HepG2 (cell line): ENCODE data around the gene TMPO. TPM values are rescaled to one million over a fixed set of nuclear protein-coding genes. Genes with fewer than 3 reads are reported as not detected.

Source experiments
- AGO1 ChIP-seq: fragments of 200-400 bp; formaldehyde crosslinking; IDR thresholded peaks from 2 replicates; pipeline ENCODE4 v1.6.1; 2017; ENCODE audit warnings: mild to moderate bottlenecking, low read depth, low read length, moderate library complexity; ENCODE audit not compliant: poor library complexity, severe bottlenecking
- GABPB1 ChIP-seq: IDR thresholded peaks from 2 replicates; pipeline ENCODE4 v1.6.1; 2016; ENCODE audit warnings: mild to moderate bottlenecking, missing genetic modification reagents, moderate library complexity, missing compliant biosample characterization
- HNF4G ChIP-seq, 2 experiments: sonication (generic) in 1 of 2; formaldehyde crosslinking in 1 of 2; IDR thresholded peaks; 2 replicates each; pipeline versions ENCODE4 v1.4.0 to v1.6.1; 2011 to 2020; ENCODE audit warnings: borderline replicate concordance in 2 of 2, low read depth in 2 of 2, mild to moderate bottlenecking in 2 of 2, low read length in 1 of 2, missing genetic modification reagents in 1 of 2, moderate library complexity in 1 of 2
- MYNN ChIP-seq: sonication (generic); formaldehyde crosslinking; IDR thresholded peaks from 2 replicates; pipeline ENCODE4 v1.4.0; 2020; ENCODE audit warnings: mild to moderate bottlenecking, low read depth, missing genetic modification reagents
- ZNF33A ChIP-seq: sonication (generic); formaldehyde crosslinking; IDR thresholded peaks from 2 replicates; pipeline ENCODE4 v1.5.1; 2020; ENCODE audit warnings: missing genetic modification reagents, mild to moderate bottlenecking, moderate library complexity, borderline replicate concordance
- ZNF558 ChIP-seq: sonication (generic); formaldehyde crosslinking; IDR thresholded peaks from 2 replicates; pipeline ENCODE4 v1.9.0; 2022; ENCODE audit warnings: mild to moderate bottlenecking, missing genetic modification reagents, borderline replicate concordance
- ZNF879 ChIP-seq: sonication (generic); formaldehyde crosslinking; IDR thresholded peaks from 2 replicates; pipeline ENCODE4 v1.8.1; 2023; ENCODE audit warnings: missing genetic modification reagents
- polyA plus RNA-seq, 8 experiments: library from polyadenylated mRNA; depleted of rRNA in 3 of 8; stranded (reverse) in 7 of 8; unstranded in 1 of 8; fragments of >200 nt; fragmentation: Illumina TruSeq in 4 of 8; extraction: Trizol in 4 of 8; gene quantifications; 2 replicates each; pipeline versions ENCODE4 v1.2.1 to v1.2.3, GENCODE V29; 2011 to 2016; ENCODE audit warnings: low read depth in 4 of 8, missing spikeins in 1 of 8, mixed read lengths in 1 of 8; ENCODE audit not compliant: insufficient read depth in 1 of 8
- total RNA-seq, 5 experiments: library from RNA; depleted of rRNA; stranded (reverse); fragments of >200 nt; fragmentation: Illumina TruSeq; extraction: Trizol; gene quantifications; 2 replicates each; pipeline ENCODE4 v1.2.3, GENCODE V29; 2016; ENCODE audit warnings: low read depth in 1 of 5
- TF ChIP-seq, protein P1 (sequence below): sonication (generic); formaldehyde crosslinking; IDR thresholded peaks from 2 replicates; pipeline ENCODE4 v1.5.0; 2020; ENCODE audit warnings: mild to moderate bottlenecking, missing genetic modification reagents
- TF ChIP-seq, protein P2 (sequence below): sonication (generic); formaldehyde crosslinking; IDR thresholded peaks from 2 replicates; pipeline ENCODE4 v1.4.0; 2020; ENCODE audit warnings: missing genetic modification reagents, borderline replicate concordance
- TF ChIP-seq, protein P3 (sequence below): sonication (generic); formaldehyde crosslinking; IDR thresholded peaks from 2 replicates; pipeline ENCODE4 v1.5.1; 2020; ENCODE audit warnings: mild to moderate bottlenecking, missing genetic modification reagents, borderline replicate concordance
- TF ChIP-seq, protein P4 (sequence below): sonication (generic); formaldehyde crosslinking; IDR thresholded peaks from 2 replicates; pipeline ENCODE4 v1.4.0; 2020; ENCODE audit warnings: mild to moderate bottlenecking, missing genetic modification reagents
- TF ChIP-seq, protein P5 (sequence below): sonication (generic); formaldehyde crosslinking; IDR thresholded peaks from 2 replicates; pipeline ENCODE4 v1.8.0; 2022; ENCODE audit warnings: mild to moderate bottlenecking, missing genetic modification reagents, moderate library complexity

Gene TMPO
- total and polyA plus RNA-seq, 2 of the 13 experiments (the other 11 are each of a cell fraction or from before 2014, with no cell fraction given), result 24.2 to 167 TPM

DNA sequence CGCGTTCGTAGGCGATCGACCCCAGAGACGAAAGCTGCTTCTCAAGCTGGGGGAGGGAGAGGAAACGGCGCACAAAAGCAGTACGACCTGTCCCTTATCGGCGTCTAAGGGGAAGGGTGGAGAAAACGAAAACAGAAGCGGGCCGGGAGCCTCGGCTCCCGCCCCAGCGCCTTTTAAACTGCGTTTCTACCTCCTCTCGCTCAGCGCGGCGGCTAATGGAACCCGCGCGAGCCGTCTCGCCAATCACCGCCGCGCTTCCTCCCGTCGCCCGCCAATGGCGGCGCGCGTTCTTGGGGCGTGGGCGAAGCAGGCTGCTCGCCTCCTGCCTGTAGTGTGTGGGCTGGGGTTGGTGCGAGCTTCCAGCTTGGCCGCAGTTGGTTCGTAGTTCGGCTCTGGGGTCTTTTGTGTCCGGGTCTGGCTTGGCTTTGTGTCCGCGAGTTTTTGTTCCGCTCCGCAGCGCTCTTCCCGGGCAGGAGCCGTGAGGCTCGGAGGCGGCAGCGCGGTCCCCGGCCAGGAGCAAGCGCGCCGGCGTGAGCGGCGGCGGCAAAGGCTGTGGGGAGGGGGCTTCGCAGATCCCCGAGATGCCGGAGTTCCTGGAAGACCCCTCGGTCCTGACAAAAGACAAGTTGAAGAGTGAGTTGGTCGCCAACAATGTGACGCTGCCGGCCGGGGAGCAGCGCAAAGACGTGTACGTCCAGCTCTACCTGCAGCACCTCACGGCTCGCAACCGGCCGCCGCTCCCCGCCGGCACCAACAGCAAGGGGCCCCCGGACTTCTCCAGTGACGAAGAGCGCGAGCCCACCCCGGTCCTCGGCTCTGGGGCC lies at the start of gene TMPO (continued):
- TF ChIP-seq, protein P1, sequence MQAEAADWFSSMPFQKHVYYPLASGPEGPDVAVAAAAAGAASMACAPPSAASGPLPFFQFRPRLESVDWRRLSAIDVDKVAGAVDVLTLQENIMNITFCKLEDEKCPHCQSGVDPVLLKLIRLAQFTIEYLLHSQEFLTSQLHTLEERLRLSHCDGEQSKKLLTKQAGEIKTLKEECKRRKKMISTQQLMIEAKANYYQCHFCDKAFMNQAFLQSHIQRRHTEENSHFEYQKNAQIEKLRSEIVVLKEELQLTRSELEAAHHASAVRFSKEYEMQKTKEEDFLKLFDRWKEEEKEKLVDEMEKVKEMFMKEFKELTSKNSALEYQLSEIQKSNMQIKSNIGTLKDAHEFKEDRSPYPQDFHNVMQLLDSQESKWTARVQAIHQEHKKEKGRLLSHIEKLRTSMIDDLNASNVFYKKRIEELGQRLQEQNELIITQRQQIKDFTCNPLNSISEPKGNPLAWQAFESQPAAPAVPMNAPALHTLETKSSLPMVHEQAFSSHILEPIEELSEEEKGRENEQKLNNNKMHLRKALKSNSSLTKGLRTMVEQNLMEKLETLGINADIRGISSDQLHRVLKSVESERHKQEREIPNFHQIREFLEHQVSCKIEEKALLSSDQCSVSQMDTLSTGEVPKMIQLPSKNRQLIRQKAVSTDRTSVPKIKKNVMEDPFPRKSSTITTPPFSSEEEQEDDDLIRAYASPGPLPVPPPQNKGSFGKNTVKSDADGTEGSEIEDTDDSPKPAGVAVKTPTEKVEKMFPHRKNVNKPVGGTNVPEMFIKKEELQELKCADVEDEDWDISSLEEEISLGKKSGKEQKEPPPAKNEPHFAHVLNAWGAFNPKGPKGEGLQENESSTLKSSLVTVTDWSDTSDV (CRISPR knock-in tag), result 0 out of 2 replicates have a peak, but pooled peaks have one; percentile 53
- TF ChIP-seq, protein P2, sequence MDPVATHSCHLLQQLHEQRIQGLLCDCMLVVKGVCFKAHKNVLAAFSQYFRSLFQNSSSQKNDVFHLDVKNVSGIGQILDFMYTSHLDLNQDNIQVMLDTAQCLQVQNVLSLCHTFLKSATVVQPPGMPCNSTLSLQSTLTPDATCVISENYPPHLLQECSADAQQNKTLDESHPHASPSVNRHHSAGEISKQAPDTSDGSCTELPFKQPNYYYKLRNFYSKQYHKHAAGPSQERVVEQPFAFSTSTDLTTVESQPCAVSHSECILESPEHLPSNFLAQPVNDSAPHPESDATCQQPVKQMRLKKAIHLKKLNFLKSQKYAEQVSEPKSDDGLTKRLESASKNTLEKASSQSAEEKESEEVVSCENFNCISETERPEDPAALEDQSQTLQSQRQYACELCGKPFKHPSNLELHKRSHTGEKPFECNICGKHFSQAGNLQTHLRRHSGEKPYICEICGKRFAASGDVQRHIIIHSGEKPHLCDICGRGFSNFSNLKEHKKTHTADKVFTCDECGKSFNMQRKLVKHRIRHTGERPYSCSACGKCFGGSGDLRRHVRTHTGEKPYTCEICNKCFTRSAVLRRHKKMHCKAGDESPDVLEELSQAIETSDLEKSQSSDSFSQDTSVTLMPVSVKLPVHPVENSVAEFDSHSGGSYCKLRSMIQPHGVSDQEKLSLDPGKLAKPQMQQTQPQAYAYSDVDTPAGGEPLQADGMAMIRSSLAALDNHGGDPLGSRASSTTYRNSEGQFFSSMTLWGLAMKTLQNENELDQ, result no peak
- TF ChIP-seq AGO1, result peak; percentile 52
- no peak for TF ChIP-seq MYNN
- peak; percentile 32; the same call in 1 of the 2 replicates for TF ChIP-seq ZNF558 (CRISPR knock-in tag)
- no peak for TF ChIP-seq ZNF879
- TF ChIP-seq HNF4G (IDR thresholded peaks at IDR 0.05; ENCODE audit: borderline replicate concordance, low read depth, low read length), result peak; percentile 28; the same call in 1 of the 2 replicates
- no peak for TF ChIP-seq HNF4G (CRISPR knock-in tag; IDR thresholded peaks at IDR 0.05; ENCODE audit: borderline replicate concordance, low read depth)
- TF ChIP-seq, protein P3, sequence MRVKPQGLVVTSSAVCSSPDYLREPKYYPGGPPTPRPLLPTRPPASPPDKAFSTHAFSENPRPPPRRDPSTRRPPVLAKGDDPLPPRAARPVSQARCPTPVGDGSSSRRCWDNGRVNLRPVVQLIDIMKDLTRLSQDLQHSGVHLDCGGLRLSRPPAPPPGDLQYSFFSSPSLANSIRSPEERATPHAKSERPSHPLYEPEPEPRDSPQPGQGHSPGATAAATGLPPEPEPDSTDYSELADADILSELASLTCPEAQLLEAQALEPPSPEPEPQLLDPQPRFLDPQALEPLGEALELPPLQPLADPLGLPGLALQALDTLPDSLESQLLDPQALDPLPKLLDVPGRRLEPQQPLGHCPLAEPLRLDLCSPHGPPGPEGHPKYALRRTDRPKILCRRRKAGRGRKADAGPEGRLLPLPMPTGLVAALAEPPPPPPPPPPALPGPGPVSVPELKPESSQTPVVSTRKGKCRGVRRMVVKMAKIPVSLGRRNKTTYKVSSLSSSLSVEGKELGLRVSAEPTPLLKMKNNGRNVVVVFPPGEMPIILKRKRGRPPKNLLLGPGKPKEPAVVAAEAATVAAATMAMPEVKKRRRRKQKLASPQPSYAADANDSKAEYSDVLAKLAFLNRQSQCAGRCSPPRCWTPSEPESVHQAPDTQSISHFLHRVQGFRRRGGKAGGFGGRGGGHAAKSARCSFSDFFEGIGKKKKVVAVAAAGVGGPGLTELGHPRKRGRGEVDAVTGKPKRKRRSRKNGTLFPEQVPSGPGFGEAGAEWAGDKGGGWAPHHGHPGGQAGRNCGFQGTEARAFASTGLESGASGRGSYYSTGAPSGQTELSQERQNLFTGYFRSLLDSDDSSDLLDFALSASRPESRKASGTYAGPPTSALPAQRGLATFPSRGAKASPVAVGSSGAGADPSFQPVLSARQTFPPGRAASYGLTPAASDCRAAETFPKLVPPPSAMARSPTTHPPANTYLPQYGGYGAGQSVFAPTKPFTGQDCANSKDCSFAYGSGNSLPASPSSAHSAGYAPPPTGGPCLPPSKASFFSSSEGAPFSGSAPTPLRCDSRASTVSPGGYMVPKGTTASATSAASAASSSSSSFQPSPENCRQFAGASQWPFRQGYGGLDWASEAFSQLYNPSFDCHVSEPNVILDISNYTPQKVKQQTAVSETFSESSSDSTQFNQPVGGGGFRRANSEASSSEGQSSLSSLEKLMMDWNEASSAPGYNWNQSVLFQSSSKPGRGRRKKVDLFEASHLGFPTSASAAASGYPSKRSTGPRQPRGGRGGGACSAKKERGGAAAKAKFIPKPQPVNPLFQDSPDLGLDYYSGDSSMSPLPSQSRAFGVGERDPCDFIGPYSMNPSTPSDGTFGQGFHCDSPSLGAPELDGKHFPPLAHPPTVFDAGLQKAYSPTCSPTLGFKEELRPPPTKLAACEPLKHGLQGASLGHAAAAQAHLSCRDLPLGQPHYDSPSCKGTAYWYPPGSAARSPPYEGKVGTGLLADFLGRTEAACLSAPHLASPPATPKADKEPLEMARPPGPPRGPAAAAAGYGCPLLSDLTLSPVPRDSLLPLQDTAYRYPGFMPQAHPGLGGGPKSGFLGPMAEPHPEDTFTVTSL (CRISPR knock-in tag), result no peak
- TF ChIP-seq ZNF33A, result no peak
- TF ChIP-seq, protein P4, sequence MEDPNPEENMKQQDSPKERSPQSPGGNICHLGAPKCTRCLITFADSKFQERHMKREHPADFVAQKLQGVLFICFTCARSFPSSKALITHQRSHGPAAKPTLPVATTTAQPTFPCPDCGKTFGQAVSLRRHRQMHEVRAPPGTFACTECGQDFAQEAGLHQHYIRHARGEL (CRISPR knock-in tag), result no peak
- TF ChIP-seq, protein P5, sequence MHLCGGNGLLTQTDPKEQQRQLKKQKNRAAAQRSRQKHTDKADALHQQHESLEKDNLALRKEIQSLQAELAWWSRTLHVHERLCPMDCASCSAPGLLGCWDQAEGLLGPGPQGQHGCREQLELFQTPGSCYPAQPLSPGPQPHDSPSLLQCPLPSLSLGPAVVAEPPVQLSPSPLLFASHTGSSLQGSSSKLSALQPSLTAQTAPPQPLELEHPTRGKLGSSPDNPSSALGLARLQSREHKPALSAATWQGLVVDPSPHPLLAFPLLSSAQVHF (CRISPR knock-in tag), result no peak
- peak; percentile 74 for TF ChIP-seq GABPB1 (CRISPR knock-in tag)
